Upper lobe of left lung (tissue), 4 donors: ENCODE results near the gene IFRD1.
A peak's percentile ranks its signal among the peaks of the same experiment; 100 is the strongest.

ENCODE experiments used
- CTCF ChIP-seq, 6 experiments: fragments of 450-650 bp in 4 of 6; fragments of 200-600 bp in 2 of 6; sonication (generic) in 2 of 6; IDR thresholded peaks; one replicate each; pipeline ENCODE4 v1.5.1; 2016 to 2019; ENCODE audit warnings: antibody characterized with exemption in 6 of 6
- POLR2A ChIP-seq, 4 donors: fragments of 450-650 bp; IDR thresholded peaks; one replicate each; pipeline ENCODE4 v1.5.1; 2016 to 2017; ENCODE audit warnings: antibody characterized with exemption in 4 of 4, mild to moderate bottlenecking in 2 of 4

- TF ChIP-seq CTCF (IDR thresholded peaks at IDR 0.05) (peak in 1 of 6 experiments; percentile 8), POLR2A (IDR thresholded peaks at IDR 0.05) (no peak)
Measured at GRCh38 chr7:112452102-112452888, 2.0 kb downstream of the IFRD1 start.
